Vagina (tissue), 2 donors: Measurements from ENCODE around the gene HOTAIR. TPM values are rescaled to one million over a fixed set of nuclear protein-coding genes. Genes with fewer than 3 reads are reported as not detected.

ENCODE experiments used
- DNase-seq, 2 donors: peaks; one replicate each; pipeline ENCODE4 v3.0.0-alpha.2; 2017; ENCODE audit errors: extremely low spot score in 2 of 2
- H3K27ac ChIP-seq: fragments of 200-600 bp; sonication (generic); one replicate; pipeline ENCODE4 v1.5.1; 2019
- H3K27me3 ChIP-seq: fragments of 200-600 bp; sonication (generic); one replicate; pipeline ENCODE4 v1.5.1; 2019
- H3K36me3 ChIP-seq, 2 donors: fragments of 200-600 bp; sonication (generic); one replicate each; pipeline ENCODE4 v1.5.1; 2017 to 2019
- H3K4me1 ChIP-seq: fragments of 200-600 bp; sonication (generic); one replicate; pipeline ENCODE4 v1.5.1; 2019
- H3K4me3 ChIP-seq, 2 donors: fragments of 200-600 bp; sonication (generic); 1 replicate in 1 of 2; 2 replicates in 1 of 2; pipeline ENCODE4 v1.5.1; 2016 to 2019
- H3K9me3 ChIP-seq: fragments of 200-600 bp; sonication (generic); one replicate; pipeline ENCODE4 v1.5.1; 2019
- POLR2A ChIP-seq, 2 donors: fragments of 450-650 bp; IDR thresholded peaks; one replicate each; pipeline ENCODE4 v1.6.1; 2017; ENCODE audit warnings: antibody characterized with exemption in 2 of 2, mild to moderate bottlenecking in 2 of 2, moderate library complexity in 2 of 2
- POLR2AphosphoS5 ChIP-seq, 2 donors: sonication (generic); formaldehyde crosslinking; IDR thresholded peaks; one replicate each; pipeline ENCODE4 v1.9.0; 2017; ENCODE audit warnings: antibody characterized with exemption in 2 of 2, mild to moderate bottlenecking in 2 of 2, low read depth in 1 of 2; ENCODE audit not compliant: insufficient read depth in 1 of 2
- intact Hi-C: fragments of 100-400 bp; cut with DNase I; formaldehyde crosslinking; loops from one replicate; pipeline ENCODE4 v1.15.1; 2023
- total RNA-seq: library from RNA; depleted of rRNA; stranded (reverse); fragments of >200 nt; gene quantifications from one replicate; pipeline ENCODE4 v1.2.3, GENCODE V29; 2016
- TF ChIP-seq, protein P1 (sequence below), 3 experiments: fragments of 450-650 bp in 2 of 3; fragments of 200-600 bp in 1 of 3; sonication (generic) in 1 of 3; IDR thresholded peaks; one replicate each; pipeline ENCODE4 v1.5.1; 2017 to 2019; ENCODE audit warnings: antibody characterized with exemption in 3 of 3, mild to moderate bottlenecking in 2 of 3, moderate library complexity in 2 of 3

Gene HOTAIR
- total RNA-seq, 1 donor from 2014 or later: not detected

DNA sequence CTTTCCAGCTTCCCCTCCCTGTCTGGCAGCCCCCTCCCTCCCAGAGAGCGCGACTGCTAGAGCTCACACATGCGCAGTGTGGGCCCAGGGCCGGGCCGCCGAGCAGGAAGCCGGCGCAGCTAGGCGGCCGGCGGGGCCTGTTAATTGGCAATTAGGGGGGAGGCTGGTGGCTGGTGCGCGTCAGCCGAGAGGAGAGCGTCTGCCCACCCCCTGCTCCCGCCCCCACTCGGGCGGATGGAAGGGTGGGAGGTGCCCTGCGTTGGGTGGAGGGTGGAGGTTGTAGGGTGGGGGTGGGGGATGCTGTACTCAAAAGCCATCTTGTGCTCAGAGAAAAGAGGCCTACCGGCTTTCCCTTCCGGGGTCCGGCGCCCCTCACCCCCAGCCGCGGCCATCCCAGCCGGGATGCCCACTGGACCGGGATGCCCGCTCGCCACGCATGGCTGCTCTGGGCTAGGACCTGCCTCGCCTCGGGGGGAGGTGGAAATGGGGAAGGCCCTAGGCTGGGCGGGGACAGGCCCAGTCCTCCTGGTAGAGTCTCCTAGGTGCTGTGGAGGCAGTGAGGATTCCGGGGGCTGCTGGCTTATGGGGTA is 43.2 kb upstream of the HOTAIR start:
- TF ChIP-seq, protein P1, sequence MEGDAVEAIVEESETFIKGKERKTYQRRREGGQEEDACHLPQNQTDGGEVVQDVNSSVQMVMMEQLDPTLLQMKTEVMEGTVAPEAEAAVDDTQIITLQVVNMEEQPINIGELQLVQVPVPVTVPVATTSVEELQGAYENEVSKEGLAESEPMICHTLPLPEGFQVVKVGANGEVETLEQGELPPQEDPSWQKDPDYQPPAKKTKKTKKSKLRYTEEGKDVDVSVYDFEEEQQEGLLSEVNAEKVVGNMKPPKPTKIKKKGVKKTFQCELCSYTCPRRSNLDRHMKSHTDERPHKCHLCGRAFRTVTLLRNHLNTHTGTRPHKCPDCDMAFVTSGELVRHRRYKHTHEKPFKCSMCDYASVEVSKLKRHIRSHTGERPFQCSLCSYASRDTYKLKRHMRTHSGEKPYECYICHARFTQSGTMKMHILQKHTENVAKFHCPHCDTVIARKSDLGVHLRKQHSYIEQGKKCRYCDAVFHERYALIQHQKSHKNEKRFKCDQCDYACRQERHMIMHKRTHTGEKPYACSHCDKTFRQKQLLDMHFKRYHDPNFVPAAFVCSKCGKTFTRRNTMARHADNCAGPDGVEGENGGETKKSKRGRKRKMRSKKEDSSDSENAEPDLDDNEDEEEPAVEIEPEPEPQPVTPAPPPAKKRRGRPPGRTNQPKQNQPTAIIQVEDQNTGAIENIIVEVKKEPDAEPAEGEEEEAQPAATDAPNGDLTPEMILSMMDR (IDR thresholded peaks at IDR 0.05): no peak
- TF ChIP-seq POLR2A (IDR thresholded peaks at IDR 0.05) (no peak), POLR2AphosphoS5 (IDR thresholded peaks at IDR 0.05; ENCODE audit: insufficient read depth in 1 of 2, low read depth in 1 of 2) (no peak)
- H3K27ac ChIP-seq: no peak overlapping the region
- H3K4me1 ChIP-seq: peaks cover 39% of the 10 kb centered on the region
- peaks cover 29% of the 10 kb centered on the region for H3K27me3 ChIP-seq
- DNase-seq: no peak
- intact Hi-C loops: loop anchor here (5.0 kb wide), 1 partner anchor 109 kb away; no protein-coding TSS in a partner anchor
- H3K4me3 ChIP-seq: peak overlapping the region; percentile 27 to 38
- no peaks in the 10 kb centered on the region for H3K36me3 ChIP-seq
- no peaks in the 10 kb centered on the region for H3K9me3 ChIP-seq

DNA sequence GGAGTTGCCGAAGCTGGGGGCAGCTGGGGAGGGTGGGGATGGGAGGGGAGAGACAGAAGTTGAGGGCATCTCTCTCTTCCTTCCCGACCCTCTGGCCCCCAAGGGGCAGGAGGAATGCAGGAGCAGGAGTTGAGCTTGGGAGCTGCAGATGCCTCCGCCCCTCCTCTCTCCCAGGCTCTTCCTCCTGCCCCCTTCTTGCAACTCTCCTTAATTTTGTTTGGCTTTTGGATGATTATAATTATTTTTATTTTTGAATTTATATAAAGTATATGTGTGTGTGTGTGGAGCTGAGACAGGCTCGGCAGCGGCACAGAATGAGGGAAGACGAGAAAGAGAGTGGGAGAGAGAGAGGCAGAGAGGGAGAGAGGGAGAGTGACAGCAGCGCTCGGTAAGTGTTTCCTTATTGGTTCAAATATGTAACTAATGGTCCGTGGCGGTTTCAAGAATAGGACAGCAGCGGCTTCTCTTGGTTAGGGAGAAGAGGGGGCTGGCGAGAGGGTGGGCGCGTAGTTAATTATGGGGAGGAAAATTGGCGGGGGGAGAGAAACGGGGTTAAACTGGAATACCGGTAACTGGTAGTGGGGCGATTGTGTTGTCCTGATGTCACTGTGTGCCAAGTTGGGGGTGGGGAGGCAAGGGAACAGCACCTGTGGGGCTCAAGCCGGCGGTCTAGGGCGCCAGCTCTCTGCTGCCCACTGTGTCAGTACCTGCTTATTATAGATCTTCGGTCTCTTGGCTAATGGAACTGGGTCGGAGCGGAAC is 42.5 kb upstream of the HOTAIR start:
- Histone ChIP-seq H3K27ac (no peak overlapping the region), H3K4me3 (peak overlapping the region; percentile 27 to 38), H3K9me3 (no peaks in the 10 kb centered on the region), H3K27me3 (peaks cover 29% of the 10 kb centered on the region), H3K4me1 (peaks cover 39% of the 10 kb centered on the region), H3K36me3 (no peaks in the 10 kb centered on the region)
- intact Hi-C loops: loop anchor here (5.0 kb wide), 1 partner anchor 110 kb away; no protein-coding TSS in a partner anchor
- no peak for DNase-seq
- no peak for TF ChIP-seq POLR2A (IDR thresholded peaks at IDR 0.05)

DNA sequence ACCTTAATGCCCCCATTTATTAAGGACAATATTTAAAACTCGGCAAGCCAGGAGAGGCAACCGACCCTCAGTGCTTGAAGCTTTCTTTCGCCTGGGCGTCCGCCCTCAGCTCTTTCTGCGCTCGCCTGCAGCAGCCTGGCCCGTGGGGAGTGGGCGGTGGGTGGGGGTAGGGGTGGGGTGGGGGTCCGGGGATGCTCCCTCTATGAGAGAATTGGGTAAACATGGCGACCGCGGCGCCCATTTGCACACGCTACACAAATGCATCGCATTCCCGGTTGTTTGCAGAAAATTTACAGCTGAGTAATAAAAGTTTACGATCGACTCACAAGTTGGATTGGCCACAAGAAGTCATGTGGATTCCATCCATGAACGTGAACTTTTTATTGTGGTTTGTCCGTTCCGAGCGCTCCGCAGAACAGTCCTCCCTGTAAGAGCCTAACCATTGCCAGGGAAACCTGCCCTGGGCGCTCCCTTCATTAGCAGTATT is 41.8 kb upstream of the HOTAIR start:
- Histone ChIP-seq H3K27me3 (peaks cover 29% of the 10 kb centered on the region), H3K27ac (no peak overlapping the region), H3K4me3 (peak overlapping the region in 1 of 2 donors; percentile 27), H3K9me3 (no peaks in the 10 kb centered on the region), H3K4me1 (peaks cover 39% of the 10 kb centered on the region), H3K36me3 (no peaks in the 10 kb centered on the region)
- intact Hi-C loops: loop anchor here (5.0 kb wide), 1 partner anchor 111 kb away; no protein-coding TSS in a partner anchor
- no peak for DNase-seq
- TF ChIP-seq POLR2A (IDR thresholded peaks at IDR 0.05): no peak
- no peak for TF ChIP-seq POLR2AphosphoS5 (IDR thresholded peaks at IDR 0.05; ENCODE audit: insufficient read depth in 1 of 2, low read depth in 1 of 2)
- TF ChIP-seq, protein P1 (IDR thresholded peaks at IDR 0.05): no peak

DNA sequence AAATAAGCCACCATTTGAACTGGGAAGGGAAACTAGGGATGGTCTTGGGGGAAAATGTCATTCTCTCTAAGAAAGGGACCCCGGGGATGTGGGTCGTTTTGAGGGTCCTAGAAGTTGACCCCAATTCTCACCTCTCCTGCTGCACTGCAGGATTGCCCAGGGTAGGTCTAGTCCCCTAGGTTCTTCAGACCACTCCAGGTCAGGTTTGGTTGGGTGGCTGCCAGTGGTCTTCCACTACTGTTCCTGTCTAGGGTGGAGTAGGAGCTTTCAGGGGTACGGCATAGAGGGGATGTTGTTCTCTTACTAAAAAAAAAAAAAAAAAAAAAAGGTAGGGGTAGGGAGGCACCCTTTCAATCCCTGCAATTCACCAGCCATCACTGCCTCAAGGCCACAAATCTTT is 41.3 kb upstream of the HOTAIR start:
- Histone ChIP-seq H3K36me3 (no peaks in the 10 kb centered on the region), H3K4me1 (peaks cover 39% of the 10 kb centered on the region), H3K9me3 (no peaks in the 10 kb centered on the region), H3K27me3 (peaks cover 29% of the 10 kb centered on the region), H3K27ac (no peak overlapping the region), H3K4me3 (no peak overlapping the region)
- TF ChIP-seq, protein P1 (IDR thresholded peaks at IDR 0.05): no peak
- TF ChIP-seq POLR2A (IDR thresholded peaks at IDR 0.05) (no peak), POLR2AphosphoS5 (IDR thresholded peaks at IDR 0.05; ENCODE audit: insufficient read depth in 1 of 2, low read depth in 1 of 2) (no peak)
- intact Hi-C loops: loop anchor here (5.0 kb wide), 1 partner anchor 111 kb away; no protein-coding TSS in a partner anchor
- DNase-seq: no peak

DNA sequence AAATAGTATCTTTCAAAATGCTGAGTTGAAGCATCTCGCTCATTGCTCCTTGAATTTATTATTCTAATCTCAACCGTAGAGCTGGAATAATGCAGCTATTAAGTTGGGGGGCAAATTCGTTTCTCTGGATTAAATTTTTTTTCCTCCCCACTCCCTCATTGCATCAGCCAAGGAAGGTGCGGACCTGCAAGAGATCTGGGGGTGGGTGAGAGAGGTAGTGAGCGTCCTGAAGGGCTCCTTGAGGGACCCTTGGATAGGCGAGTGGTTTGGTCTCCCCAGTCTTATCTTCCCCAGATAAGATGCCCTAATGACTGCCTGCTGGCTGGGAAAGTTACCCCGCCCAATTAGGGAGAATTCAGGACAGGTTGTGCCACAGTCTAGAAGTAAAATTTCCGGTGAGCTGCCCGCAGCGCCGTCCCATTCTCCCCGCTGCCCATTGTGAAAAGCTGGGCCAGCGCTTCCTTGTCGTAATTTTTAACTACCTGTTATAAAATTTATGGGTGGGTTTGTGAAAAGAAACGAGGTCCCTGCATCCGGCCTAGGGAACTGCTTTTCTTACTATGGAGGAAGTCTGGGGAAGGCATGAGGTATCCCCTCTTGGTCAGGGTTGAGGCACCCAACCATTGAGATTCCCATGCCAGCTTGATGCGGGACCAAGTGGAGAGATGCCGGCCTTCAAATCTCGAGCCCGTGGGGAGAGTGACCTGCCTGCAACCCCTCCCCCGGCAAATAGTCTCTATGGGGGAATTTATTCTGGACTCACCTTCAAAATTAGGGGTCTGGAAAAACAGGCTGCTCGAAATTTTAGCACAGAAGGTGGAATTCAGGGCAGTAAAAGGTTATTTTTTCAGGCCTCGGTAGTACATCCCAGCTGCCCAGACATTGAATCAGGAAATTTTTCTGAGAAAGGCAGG is 40.5 kb upstream of the HOTAIR start:
- no peaks in the 10 kb centered on the region for H3K9me3 ChIP-seq
- H3K36me3 ChIP-seq: no peaks in the 10 kb centered on the region
- peak overlapping the region in 1 of 2 donors; percentile 8 for H3K4me3 ChIP-seq
- intact Hi-C loops: loop anchor here (5.0 kb wide), 1 partner anchor 112 kb away; no protein-coding TSS in a partner anchor
- H3K4me1 ChIP-seq: peaks cover 39% of the 10 kb centered on the region
- no peak overlapping the region for H3K27ac ChIP-seq
- peaks cover 31% of the 10 kb centered on the region for H3K27me3 ChIP-seq
- no peak for TF ChIP-seq POLR2AphosphoS5 (IDR thresholded peaks at IDR 0.05; ENCODE audit: insufficient read depth in 1 of 2, low read depth in 1 of 2)
- TF ChIP-seq, protein P1 (IDR thresholded peaks at IDR 0.05): no peak
- no peak for TF ChIP-seq POLR2A (IDR thresholded peaks at IDR 0.05)
- no peak for DNase-seq
